Effector memory CD8-positive, alpha-beta T cell (primary cell): ENCODE data around the gene PI4K2A.
A peak's percentile ranks its signal among the peaks of the same experiment; 100 is the strongest.
"Not testable (repeated sequence)": the region's sequence is repeated elsewhere in the genome, so short reads cannot be mapped to it uniquely, and the experiment has no call there.

Experiments used
- ATAC-seq: fragments of 150-1000 bp; cut with Tn5 transposase; replicated peaks from 2 replicates; pipeline ENCODE4 v1.10.0; 2021; ENCODE audit warnings: mild to moderate bottlenecking, moderate library complexity
- DNase-seq, 3 experiments: peaks; one replicate each; pipeline ENCODE4 v3.0.0; 2021
- H3K27ac Mint-ChIP-seq, 2 donors: one replicate each; pipeline ENCODE4 v1.8.0; 2022; ENCODE audit warnings: mild to moderate bottlenecking in 2 of 2, mixed read lengths in 2 of 2, moderate library complexity in 2 of 2
- H3K27me3 Mint-ChIP-seq, 2 donors: one replicate each; pipeline ENCODE4 v1.8.0; 2022; ENCODE audit warnings: mixed read lengths in 2 of 2
- H3K36me3 Mint-ChIP-seq: one replicate; pipeline ENCODE4 v1.8.0; 2022; ENCODE audit warnings: mild to moderate bottlenecking, moderate library complexity, mixed read lengths; ENCODE audit not compliant: insufficient read depth
- H3K4me1 Mint-ChIP-seq, 2 donors: one replicate each; pipeline ENCODE4 v1.8.0; 2022; ENCODE audit warnings: low read depth in 2 of 2, mixed read lengths in 2 of 2
- H3K4me3 Mint-ChIP-seq, 2 donors: one replicate each; pipeline ENCODE4 v1.8.0; 2022; ENCODE audit warnings: mild to moderate bottlenecking in 2 of 2, mixed read lengths in 2 of 2, moderate library complexity in 2 of 2
- H3K9me3 Mint-ChIP-seq, 2 donors: one replicate each; pipeline ENCODE4 v1.8.0; 2022; ENCODE audit warnings: mixed read lengths in 2 of 2

PI4K2A gene

DNA sequence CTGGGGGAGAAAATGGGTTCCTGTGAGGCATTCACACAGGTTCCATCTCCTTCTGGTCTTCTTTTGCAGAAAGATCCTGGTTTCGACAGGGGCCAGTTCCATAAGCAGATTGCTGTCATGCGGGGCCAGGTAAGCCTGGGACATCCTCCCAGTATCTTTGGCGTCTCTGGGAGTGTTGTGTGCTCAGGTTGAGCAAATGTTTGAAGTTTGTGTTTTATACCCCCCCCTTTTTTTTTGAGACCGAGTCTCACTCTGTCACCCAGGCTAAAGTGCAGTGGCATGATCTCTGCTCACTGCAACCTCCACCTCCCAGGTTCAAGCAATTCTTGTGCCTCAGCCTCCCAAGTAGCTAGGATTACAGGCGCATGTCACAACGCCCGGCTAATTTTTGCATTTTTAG lies 26.5 kb downstream of the PI4K2A start:
- peaks cover 4 to 8% of the 10 kb centered on the region in 2 donors for H3K4me1 Mint-ChIP-seq
- no peaks in the 10 kb centered on the region for H3K9me3 Mint-ChIP-seq
- no peak overlapping the region for H3K4me3 Mint-ChIP-seq
- ATAC-seq: no peak
- H3K27ac Mint-ChIP-seq: peak overlapping the region in 1 of 2 donors; percentile 51
- no peak for DNase-seq
- H3K27me3 Mint-ChIP-seq: no peaks in the 10 kb centered on the region
- peaks cover 59% of the 10 kb centered on the region for H3K36me3 Mint-ChIP-seq

DNA sequence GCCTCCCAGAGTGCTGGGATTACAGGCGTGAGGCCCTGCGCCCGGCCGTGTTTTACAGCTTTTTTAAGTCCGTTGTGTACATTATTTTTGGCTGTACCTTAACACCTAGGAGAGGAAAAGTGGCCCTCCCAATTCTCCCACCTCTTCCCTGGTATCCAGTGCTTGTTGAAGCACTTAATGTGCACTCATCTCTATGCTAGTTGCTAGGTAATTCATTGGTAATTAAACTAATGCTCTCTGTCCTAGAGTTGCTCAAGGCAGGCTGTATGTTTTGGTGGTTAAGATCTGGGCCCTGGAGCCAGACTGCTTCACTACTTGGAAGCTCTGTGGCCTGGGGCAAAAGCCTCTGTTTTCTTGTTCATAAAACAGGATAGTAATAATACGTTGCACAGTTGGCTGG lies 27.0 kb downstream of the PI4K2A start:
- Mint-ChIP-seq H3K27me3 (no peaks in the 10 kb centered on the region), H3K9me3 (no peaks in the 10 kb centered on the region), H3K4me3 (no peak overlapping the region), H3K4me1 (peaks cover 4 to 8% of the 10 kb centered on the region in 2 donors), H3K27ac (peak overlapping the region in 1 of 2 donors; percentile 51), H3K36me3 (peaks cover 58% of the 10 kb centered on the region)
- ATAC-seq (no peak), DNase-seq (no peak)

DNA sequence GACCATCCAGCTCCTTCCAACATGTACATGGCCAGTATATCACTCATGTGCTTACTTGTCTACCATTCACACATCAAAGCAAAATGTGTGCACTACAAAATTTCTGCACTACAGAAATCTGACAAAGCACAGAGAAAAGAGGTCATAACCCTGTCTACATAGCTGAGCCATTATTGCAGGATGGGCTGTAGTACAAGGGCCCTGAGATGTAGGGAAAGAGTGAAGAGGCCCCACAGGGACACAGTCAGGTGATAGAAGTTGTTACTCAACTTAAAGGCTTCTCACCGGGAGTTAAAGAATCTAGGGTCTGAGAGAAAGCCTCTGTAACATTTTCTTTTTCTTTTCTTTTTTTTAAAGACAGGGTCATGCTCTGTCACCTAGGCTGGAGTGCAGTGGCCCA lies 29.1 kb downstream of the PI4K2A start:
- no peak for DNase-seq
- Mint-ChIP-seq H3K36me3 (peaks cover 65% of the 10 kb centered on the region), H3K27me3 (no peaks in the 10 kb centered on the region), H3K4me3 (no peak overlapping the region), H3K9me3 (no peaks in the 10 kb centered on the region), H3K27ac (no peak overlapping the region), H3K4me1 (peaks cover 4 to 8% of the 10 kb centered on the region in 2 donors)
- no peak for ATAC-seq

DNA sequence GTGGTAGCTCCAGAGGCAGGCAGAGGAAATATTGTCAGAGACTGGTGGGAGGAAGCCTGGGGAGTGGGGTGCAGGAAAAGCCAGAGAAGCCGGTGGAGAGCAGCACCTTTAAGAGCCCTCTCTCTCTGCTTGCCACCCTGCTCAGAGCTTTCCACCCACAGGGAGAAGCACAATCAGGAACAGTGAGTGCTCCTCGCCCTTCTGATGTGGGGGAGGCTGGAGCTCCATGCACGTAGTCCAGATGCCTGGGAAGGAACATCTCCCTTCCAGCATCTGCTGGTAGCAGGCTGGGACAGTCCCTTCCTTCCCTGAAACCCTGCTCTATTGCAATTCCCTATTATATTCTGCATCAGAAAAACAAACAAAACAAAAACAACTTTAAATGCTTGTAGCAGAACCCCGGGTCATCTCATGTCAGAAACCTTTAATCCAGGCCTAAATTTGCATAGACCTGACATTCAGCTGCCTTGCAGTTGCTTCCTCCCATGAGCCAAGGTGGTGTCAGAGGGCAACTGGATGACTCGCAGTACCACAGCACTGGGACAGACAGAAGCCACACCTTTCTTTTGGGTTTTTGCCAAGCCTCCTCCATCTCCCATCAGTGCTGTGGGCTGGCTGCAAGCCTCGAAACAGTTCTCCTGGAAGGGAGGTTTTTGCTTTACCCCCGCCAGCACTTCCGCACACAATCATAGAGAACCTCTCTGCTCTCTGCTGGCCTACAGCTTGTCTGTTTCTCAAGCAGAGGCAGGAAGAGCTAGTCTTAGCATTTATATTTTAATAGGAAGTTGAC lies 33.5 kb downstream of the PI4K2A start:
- H3K36me3 Mint-ChIP-seq: peaks cover 66% of the 10 kb centered on the region
- no peak for DNase-seq
- peak overlapping the region in 1 of 2 donors; percentile 44 for H3K27ac Mint-ChIP-seq
- no peak for ATAC-seq
- H3K9me3 Mint-ChIP-seq: no peaks in the 10 kb centered on the region
- H3K27me3 Mint-ChIP-seq: no peaks in the 10 kb centered on the region
- H3K4me1 Mint-ChIP-seq: no peaks in the 10 kb centered on the region
- H3K4me3 Mint-ChIP-seq: no peak overlapping the region

DNA sequence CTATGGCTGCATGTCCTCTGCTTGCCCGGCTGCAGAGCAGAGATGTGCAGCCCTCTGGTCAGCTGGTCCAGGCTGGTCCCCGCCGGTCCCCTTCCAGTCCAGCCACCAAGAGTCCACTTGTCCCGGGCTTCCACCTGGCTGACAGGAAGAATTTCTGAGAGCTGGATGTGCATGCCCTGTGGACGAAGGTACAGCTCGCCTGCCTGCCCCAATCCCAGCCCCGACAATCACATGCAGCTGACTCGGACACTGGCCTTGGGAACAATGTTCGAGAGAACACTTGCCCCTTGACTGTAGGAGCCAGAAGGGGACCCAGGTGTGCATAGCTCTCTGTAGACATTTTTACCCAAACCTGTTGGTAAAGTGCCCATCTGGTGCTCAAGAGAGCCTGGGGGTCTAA lies 34.8 kb downstream of the PI4K2A start:
- Mint-ChIP-seq H3K9me3 (no peaks in the 10 kb centered on the region), H3K36me3 (peaks cover 69% of the 10 kb centered on the region), H3K27me3 (no peaks in the 10 kb centered on the region), H3K4me1 (no peaks in the 10 kb centered on the region), H3K27ac (no peak overlapping the region), H3K4me3 (no peak overlapping the region)
- ATAC-seq: no peak
- DNase-seq: no peak

DNA sequence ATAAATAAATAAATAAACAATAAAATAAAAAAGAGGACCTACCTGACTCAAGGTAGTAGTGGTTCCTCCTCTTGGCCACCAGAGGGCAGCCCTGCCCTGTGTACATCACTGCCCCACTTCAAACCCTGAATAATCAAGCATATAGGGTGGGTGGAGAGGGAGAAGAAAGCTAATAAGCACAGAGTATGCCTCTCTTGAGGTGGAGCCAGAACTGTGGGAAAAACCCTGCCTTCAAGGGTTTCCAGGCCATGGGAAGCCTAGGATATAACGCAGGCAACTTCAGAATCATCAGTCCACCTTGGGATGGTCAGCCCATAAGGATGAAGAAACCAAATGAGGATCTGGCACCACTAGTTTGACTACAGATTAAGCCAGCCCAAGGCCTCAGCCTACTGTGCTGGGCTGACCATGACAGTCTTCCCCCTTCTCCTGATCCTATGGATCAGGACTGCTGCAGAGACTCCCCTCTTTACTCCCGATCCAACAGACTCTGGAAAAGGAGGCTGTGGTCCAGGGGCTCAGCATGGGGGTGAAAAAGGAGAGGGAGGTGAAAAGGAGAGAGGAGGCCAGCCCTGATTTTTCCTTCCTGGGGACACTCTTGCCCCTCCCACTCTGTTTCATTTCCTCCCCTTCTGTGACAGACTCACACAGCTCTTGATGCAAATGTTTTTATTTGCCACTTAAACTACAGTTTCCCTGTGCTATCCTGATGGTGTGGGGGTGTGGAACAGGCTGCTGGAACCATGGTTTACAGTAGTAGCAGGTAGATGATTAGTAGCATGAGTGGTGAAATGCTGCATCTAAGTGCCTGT lies 36.5 kb downstream of the PI4K2A start:
- H3K4me3 Mint-ChIP-seq: no peak overlapping the region
- peak; percentile 34 to 44 (median 34) for DNase-seq
- no peaks in the 10 kb centered on the region for H3K4me1 Mint-ChIP-seq
- peak; percentile 90 for ATAC-seq
- H3K27ac Mint-ChIP-seq: peak overlapping the region in 1 of 2 donors; percentile 69
- H3K36me3 Mint-ChIP-seq: peaks cover 58% of the 10 kb centered on the region
- H3K9me3 Mint-ChIP-seq: no peaks in the 10 kb centered on the region
- no peaks in the 10 kb centered on the region for H3K27me3 Mint-ChIP-seq

DNA sequence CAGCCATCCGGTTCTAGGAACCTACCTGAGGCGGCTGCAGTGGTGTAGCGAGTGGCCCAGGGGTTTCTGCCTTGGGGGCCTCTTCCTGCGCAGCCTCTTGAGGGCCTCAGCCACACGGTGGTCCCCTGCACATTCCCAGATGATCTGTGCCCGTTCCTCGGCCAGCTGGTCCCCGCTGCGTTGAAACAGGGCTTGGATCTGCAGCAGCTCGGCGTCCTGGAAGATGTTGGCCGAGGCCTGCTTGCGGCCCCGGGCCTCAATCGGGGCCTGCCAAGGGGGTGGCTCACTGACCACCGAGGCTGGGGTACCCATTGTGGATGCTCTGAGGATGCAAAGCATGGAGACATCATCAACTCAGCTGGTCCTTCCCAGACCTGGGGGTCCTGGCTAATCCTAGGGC lies 39.1 kb downstream of the PI4K2A start:
- no peaks in the 10 kb centered on the region for H3K9me3 Mint-ChIP-seq
- H3K27ac Mint-ChIP-seq: no peak overlapping the region
- peaks cover 38% of the 10 kb centered on the region for H3K36me3 Mint-ChIP-seq
- no peak overlapping the region for H3K4me3 Mint-ChIP-seq
- H3K27me3 Mint-ChIP-seq: no peaks in the 10 kb centered on the region
- no peaks in the 10 kb centered on the region for H3K4me1 Mint-ChIP-seq
- no peak for DNase-seq
- no peak for ATAC-seq

DNA sequence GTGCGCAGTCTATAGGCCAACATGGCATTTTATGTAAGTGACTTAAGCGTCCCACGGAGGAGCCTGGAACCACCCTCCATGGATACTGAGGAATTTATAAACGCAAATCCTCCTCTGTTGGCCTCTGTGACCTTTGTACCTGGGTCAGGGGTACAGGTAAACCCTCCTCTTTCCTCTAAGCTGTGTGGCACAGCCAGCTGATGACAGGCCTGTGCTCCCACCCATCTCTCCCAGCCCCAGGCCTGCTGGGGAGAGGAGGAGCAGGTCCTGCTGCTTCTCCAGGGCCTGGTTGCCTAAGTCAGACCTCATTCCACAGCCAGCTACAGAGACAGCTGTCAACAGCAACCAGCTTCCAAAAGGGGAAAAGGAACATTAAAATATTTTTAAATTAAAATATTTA lies 41.6 kb downstream of the PI4K2A start:
- no peak overlapping the region for H3K27ac Mint-ChIP-seq

DNA sequence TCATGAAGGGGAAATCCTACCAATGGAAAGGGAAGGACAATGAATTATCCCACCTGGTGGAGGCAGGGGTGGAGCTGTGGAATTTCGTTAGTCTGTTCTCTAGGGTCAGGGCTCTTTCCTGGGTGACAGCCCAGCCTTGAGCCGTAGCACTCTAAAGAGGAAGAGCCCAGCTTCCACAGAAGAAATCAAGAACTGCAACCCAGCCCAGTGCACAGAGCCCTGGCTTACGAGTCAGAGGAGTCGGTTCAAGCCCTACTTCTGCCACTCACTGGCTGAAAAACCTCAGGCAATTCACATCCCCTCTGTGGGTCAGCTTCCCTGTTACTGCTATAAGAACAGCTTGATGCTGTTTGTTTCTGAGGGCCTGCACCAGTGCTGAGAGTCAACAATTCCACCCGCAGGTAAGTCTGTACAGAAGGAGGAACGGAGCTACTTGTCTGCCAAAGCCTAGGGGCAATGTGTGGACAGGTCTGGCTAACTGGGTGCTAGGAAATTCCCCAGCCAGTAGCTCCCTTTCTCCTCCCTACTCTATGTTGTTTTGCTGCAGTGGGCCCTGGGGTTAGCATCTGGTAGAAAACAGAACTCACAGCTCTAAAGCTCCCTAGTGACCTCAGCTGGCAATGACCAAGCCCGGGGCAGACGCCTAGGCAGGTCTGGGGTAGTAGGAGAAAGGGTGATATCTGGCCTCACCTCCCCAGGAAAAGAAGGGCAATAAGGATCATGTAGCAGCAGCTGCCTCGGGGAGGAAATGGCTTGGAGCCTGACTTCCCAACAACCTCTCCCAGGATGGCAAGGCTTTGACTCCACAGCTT lies 43.3 kb downstream of the PI4K2A start:
- no peaks in the 10 kb centered on the region for H3K27me3 Mint-ChIP-seq
- peaks cover 15% of the 10 kb centered on the region for H3K36me3 Mint-ChIP-seq
- no peak overlapping the region for H3K27ac Mint-ChIP-seq
- ATAC-seq (no peak), DNase-seq (no peak)
- no peak overlapping the region for H3K4me3 Mint-ChIP-seq
- H3K4me1 Mint-ChIP-seq: peaks cover 9 to 17% of the 10 kb centered on the region in 2 donors
- H3K9me3 Mint-ChIP-seq: no peaks in the 10 kb centered on the region

More for the DNA sequence above, 41.6 kb downstream of the PI4K2A start:
- Mint-ChIP-seq H3K27me3 (no peaks in the 10 kb centered on the region), H3K9me3 (no peaks in the 10 kb centered on the region), H3K36me3 (peaks cover 21% of the 10 kb centered on the region), H3K4me1 (peaks cover 1 to 8% of the 10 kb centered on the region in 2 donors), H3K4me3 (no peak overlapping the region)
- DNase-seq (no peak), ATAC-seq (no peak)

DNA sequence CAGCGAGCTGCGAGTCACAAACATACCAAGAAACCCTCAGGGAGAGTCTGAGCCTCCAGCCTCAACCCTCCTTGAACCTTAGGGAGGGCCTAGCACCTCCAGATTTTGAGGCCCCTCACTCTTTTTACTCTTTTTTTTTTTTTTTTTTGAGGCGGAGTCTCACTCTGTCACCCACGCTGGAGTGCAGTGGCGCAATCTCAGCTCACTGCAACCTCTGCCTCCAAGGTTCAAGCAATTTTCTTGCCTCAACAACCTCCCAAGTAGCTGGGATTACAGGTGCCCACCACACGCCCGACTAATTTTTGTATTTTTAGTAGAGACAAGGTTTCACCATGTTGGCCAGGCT lies 43.9 kb downstream of the PI4K2A start:
- peaks cover 9 to 17% of the 10 kb centered on the region in 2 donors for H3K4me1 Mint-ChIP-seq
- not testable (repeated sequence) for ATAC-seq, DNase-seq

DNA sequence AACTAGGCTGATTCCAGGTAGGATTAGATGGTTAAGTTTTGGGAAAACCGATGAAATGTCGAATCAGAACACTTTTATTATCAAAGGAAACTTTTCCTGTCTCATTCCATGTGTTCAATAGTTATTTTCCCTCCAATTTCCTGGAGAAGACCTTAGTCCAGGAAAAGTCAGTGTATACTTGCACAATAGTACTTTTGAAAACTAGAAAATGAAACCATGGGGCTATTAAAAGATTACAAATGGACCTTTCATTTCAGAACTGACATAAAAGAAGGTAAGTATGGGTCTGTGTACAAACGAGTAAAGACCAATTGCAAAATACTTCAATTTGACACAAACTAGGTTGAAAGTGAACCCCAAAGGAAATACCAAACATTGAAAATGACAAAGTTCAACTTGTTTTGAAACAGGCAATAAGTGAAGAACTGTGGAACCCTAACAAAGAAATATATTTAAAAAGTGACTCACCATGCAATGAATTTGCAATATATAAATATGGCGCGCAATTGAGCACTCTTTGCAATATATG lies 44.5 kb downstream of the PI4K2A start:
- no peak overlapping the region for H3K4me3 Mint-ChIP-seq
- H3K36me3 Mint-ChIP-seq: peaks cover 10% of the 10 kb centered on the region
- DNase-seq: no peak
- ATAC-seq: no peak
- no peaks in the 10 kb centered on the region for H3K27me3 Mint-ChIP-seq
- no peak overlapping the region for H3K27ac Mint-ChIP-seq
- H3K4me1 Mint-ChIP-seq: peaks cover 9 to 17% of the 10 kb centered on the region in 2 donors
- no peaks in the 10 kb centered on the region for H3K9me3 Mint-ChIP-seq

More for the DNA sequence above, 43.9 kb downstream of the PI4K2A start:
- H3K9me3 Mint-ChIP-seq, H3K4me3 Mint-ChIP-seq, H3K36me3 Mint-ChIP-seq, H3K27ac Mint-ChIP-seq, H3K27me3 Mint-ChIP-seq: not testable (repeated sequence)

DNA sequence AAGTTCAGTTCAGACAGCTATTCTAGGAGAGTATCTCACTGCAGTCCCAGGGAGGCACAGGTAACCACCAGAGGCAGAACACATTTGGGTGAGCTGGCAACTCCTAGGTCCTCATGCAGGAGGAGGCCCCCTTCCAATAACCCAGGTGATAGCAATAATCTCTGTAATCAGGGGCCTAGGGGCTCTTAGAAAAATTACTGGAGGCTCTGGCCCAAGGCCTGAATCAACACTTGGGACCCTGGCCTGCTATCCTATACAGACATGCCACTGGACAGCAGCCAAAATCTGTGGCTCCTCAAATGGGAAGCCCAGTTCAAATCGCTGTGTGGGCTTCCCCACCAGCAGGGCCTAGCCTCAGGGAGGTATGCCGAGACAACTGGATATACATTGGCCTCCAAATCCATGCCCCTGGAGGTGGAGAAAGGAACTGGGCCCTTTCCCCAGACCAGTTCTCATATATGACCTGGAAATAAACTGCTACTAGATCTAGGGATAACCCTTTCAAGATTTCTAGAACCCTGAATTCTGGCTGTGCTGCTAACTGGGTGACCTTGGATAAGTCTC lies 45.0 kb downstream of the PI4K2A start:
- no peak for DNase-seq
- H3K9me3 Mint-ChIP-seq: no peaks in the 10 kb centered on the region
- no peak overlapping the region for H3K27ac Mint-ChIP-seq

More for the DNA sequence above, 45.0 kb downstream of the PI4K2A start:
- Mint-ChIP-seq H3K36me3 (peaks cover 6% of the 10 kb centered on the region), H3K27me3 (no peaks in the 10 kb centered on the region), H3K4me1 (peaks cover 9 to 17% of the 10 kb centered on the region in 2 donors), H3K4me3 (peak overlapping the region in 1 of 2 donors; percentile 81)
- no peak for ATAC-seq
